HepG2 (cell line): ENCODE data around the gene FOXE3. TPM values are rescaled to one million over a fixed set of nuclear protein-coding genes. Genes with fewer than 3 reads are reported as not detected.

ENCODE experiments used
- ATAC-seq: fragments of 200-7000 bp; cut with Tn5 transposase; 3 replicates; pipeline ENCODE4 v1.9.1; 2020; ENCODE audit warnings: mild to moderate bottlenecking, moderate library complexity
- BruUV-seq: library from RNA; stranded (reverse); fragments of 400-500 nt; replicated peaks from 2 replicates; lab custom pipeline; 2021; lab: Mats Ljungman, UMichigan
- CTCF ChIA-PET: fragments of 300-600 bp; formaldehyde crosslinking; extraction: SDS; loops from one replicate; lab custom pipeline; 2021; ENCODE audit warnings: low total read pairs, inconsistent platforms, low intra/inter-chr PET ratio; lab: Yijun Ruan, JAX
- POLR2A ChIA-PET: fragments of 350-600 bp; sonication (Branson Sonifier 250); formaldehyde crosslinking; loops from one replicate; lab custom pipeline; 2020; ENCODE audit warnings: antibody characterized with exemption, inconsistent platforms; lab: Yijun Ruan, JAX
- DNase-seq: peaks from one replicate; pipeline ENCODE4 v3.0.0-alpha.2; 2015; ENCODE audit warnings: low spot score
- FAIRE-seq: peaks from 3 replicates; lab custom pipeline; 2011; peaks lifted over from hg19 to GRCh38; lab: Jason Lieb, UNC
- H2AFZ ChIP-seq: one replicate; pipeline ENCODE4 v1.6.1; 2011; ENCODE audit warnings: low read length, inconsistent platforms
- H3K27ac ChIP-seq: fragments of 300-600 bp; 3 replicates; pipeline ENCODE4 v1.8.0; 2011; ENCODE audit warnings: mixed run types, mild to moderate bottlenecking, mixed read lengths, low read length, inconsistent platforms; ENCODE audit not compliant: insufficient read depth; ENCODE audit errors: extremely low read length
- H3K27me3 ChIP-seq, 2 experiments: fragments of 200-600 bp in 1 of 2; 2 replicates in 1 of 2; 3 replicates in 1 of 2; pipeline versions ENCODE4 v1.6.0 to v1.8.0; 2011; ENCODE audit warnings: low read length in 2 of 2, mild to moderate bottlenecking in 2 of 2, moderate library complexity in 2 of 2, inconsistent platforms in 1 of 2; ENCODE audit not compliant: insufficient read depth in 2 of 2, control insufficient read depth in 1 of 2
- H3K36me3 ChIP-seq, 2 experiments: fragments of 200-600 bp in 1 of 2; replicated peaks in 1 of 2; 2 replicates in 1 of 2; 3 replicates in 1 of 2; pipeline versions ENCODE4 v1.5.1 to v1.8.0; 2011; ENCODE audit warnings: low read length in 2 of 2, inconsistent platforms in 1 of 2; ENCODE audit not compliant: insufficient read depth in 2 of 2, control insufficient read depth in 1 of 2
- H3K4me1 ChIP-seq: 2 replicates; pipeline ENCODE4 v1.5.1; 2012; ENCODE audit warnings: low read length, inconsistent platforms; ENCODE audit not compliant: insufficient read depth
- H3K4me2 ChIP-seq: 2 replicates; pipeline ENCODE4 v1.6.0; 2011; ENCODE audit warnings: low read depth, low read length, inconsistent platforms
- H3K4me3 ChIP-seq, 3 experiments: fragments of 200-600 bp in 1 of 3; sonication (generic), shearing (Covaris generic) in 1 of 3; replicated peaks in 1 of 3; 2 replicates each; pipeline ENCODE4 v1.5.1; 2011 to 2016; ENCODE audit warnings: low read length in 3 of 3, inconsistent platforms in 2 of 3, low read depth in 2 of 3, mild to moderate bottlenecking in 2 of 3, control low read depth in 1 of 3, mixed read lengths in 1 of 3; ENCODE audit not compliant: insufficient read depth in 1 of 3
- H3K79me2 ChIP-seq: one replicate; pipeline ENCODE4 v1.6.1; 2011; ENCODE audit warnings: low read length, inconsistent platforms; ENCODE audit not compliant: insufficient read depth
- H3K9ac ChIP-seq: 2 replicates; pipeline ENCODE4 v1.6.0; 2011; ENCODE audit warnings: mild to moderate bottlenecking, low read depth, low read length, inconsistent platforms; ENCODE audit not compliant: insufficient read depth
- H3K9me3 ChIP-seq: 2 replicates; pipeline ENCODE4 v1.5.1; 2012; ENCODE audit warnings: mild to moderate bottlenecking, low read length
- H4K20me1 ChIP-seq: 2 replicates; pipeline ENCODE4 v1.6.0; 2011; ENCODE audit warnings: inconsistent platforms, mild to moderate bottlenecking, low read length, moderate library complexity; ENCODE audit not compliant: insufficient read depth
- HNRNPLL ChIP-seq: fragments of 200-400 bp; formaldehyde crosslinking; IDR thresholded peaks from 2 replicates; pipeline ENCODE4 v1.6.1; 2017; ENCODE audit warnings: mild to moderate bottlenecking, low read depth, low read length; ENCODE audit not compliant: poor library complexity, severe bottlenecking
- SMAD3 ChIP-seq: sonication (generic); formaldehyde crosslinking; IDR thresholded peaks from 2 replicates; pipeline ENCODE4 v1.4.0; 2020; ENCODE audit warnings: missing genetic modification reagents
- SMC3 ChIP-seq: IDR thresholded peaks from 2 replicates; pipeline ENCODE4 v1.6.1; 2011; ENCODE audit warnings: low read length, improper control_type of control experiment
- ZNF720 ChIP-seq: sonication (generic); formaldehyde crosslinking; IDR thresholded peaks from 2 replicates; pipeline ENCODE4 v1.4.0; 2020; ENCODE audit warnings: missing genetic modification reagents
- WGBS: methylation state at CpG from one replicate; pipeline ENCODE4 v1.1.6; 2017; ENCODE audit warnings: low lambda C conversion rate; 5-methylcytosine and 5-hydroxymethylcytosine counted together
- in situ Hi-C: cut with HindIII; loops from 2 replicates; pipeline ENCODE4 v1.10.0; 2017; ENCODE audit warnings: low pct_unique_long_range_greater_than_20kb; ENCODE audit not compliant: extremely low pct_ligation_motif_present
- intact Hi-C: fragments of 100-400 bp; cut with micrococcal nuclease; formaldehyde crosslinking; loops from one replicate; pipeline ENCODE4 v1.10.0; 2022; ENCODE audit not compliant: unreplicated experiment
- polyA plus RNA-seq, 8 experiments: library from polyadenylated mRNA; depleted of rRNA in 3 of 8; stranded (reverse) in 7 of 8; unstranded in 1 of 8; fragments of >200 nt; fragmentation: Illumina TruSeq in 4 of 8; extraction: Trizol in 4 of 8; gene quantifications; 2 replicates each; pipeline versions ENCODE4 v1.2.1 to v1.2.3, GENCODE V29; 2011 to 2016; ENCODE audit warnings: low read depth in 4 of 8, missing spikeins in 1 of 8, mixed read lengths in 1 of 8; ENCODE audit not compliant: insufficient read depth in 1 of 8
- total RNA-seq, 5 experiments: library from RNA; depleted of rRNA; stranded (reverse); fragments of >200 nt; fragmentation: Illumina TruSeq; extraction: Trizol; gene quantifications; 2 replicates each; pipeline ENCODE4 v1.2.3, GENCODE V29; 2016; ENCODE audit warnings: low read depth in 1 of 5
- TF ChIP-seq, protein P1 (sequence below): sonication (generic); formaldehyde crosslinking; IDR thresholded peaks from 2 replicates; pipeline ENCODE4 v1.8.0; 2022; ENCODE audit warnings: mild to moderate bottlenecking, missing genetic modification reagents, borderline replicate concordance
- TF ChIP-seq, protein P2 (sequence below): IDR thresholded peaks from 2 replicates; pipeline ENCODE4 v1.4.0; 2020; ENCODE audit warnings: mild to moderate bottlenecking, missing genetic modification reagents
- TF ChIP-seq, protein P3 (sequence below): sonication (generic); IDR thresholded peaks from 2 replicates; pipeline ENCODE4 v1.6.1; 2016; ENCODE audit warnings: low read depth, borderline replicate concordance
- TF ChIP-seq, protein P4 (sequence below): sonication (generic); formaldehyde crosslinking; IDR thresholded peaks from 2 replicates; pipeline ENCODE4 v1.5.1; 2020; ENCODE audit warnings: mild to moderate bottlenecking, missing genetic modification reagents, moderate library complexity
- TF ChIP-seq, protein P5 (sequence below): sonication (generic); formaldehyde crosslinking; IDR thresholded peaks from 2 replicates; pipeline ENCODE4 v1.5.1; 2020; ENCODE audit warnings: mild to moderate bottlenecking, missing genetic modification reagents, borderline replicate concordance

Gene FOXE3
- total and polyA plus RNA-seq, 2 of the 13 experiments (the other 11 are each of a cell fraction or from before 2014, with no cell fraction given): not detected

DNA sequence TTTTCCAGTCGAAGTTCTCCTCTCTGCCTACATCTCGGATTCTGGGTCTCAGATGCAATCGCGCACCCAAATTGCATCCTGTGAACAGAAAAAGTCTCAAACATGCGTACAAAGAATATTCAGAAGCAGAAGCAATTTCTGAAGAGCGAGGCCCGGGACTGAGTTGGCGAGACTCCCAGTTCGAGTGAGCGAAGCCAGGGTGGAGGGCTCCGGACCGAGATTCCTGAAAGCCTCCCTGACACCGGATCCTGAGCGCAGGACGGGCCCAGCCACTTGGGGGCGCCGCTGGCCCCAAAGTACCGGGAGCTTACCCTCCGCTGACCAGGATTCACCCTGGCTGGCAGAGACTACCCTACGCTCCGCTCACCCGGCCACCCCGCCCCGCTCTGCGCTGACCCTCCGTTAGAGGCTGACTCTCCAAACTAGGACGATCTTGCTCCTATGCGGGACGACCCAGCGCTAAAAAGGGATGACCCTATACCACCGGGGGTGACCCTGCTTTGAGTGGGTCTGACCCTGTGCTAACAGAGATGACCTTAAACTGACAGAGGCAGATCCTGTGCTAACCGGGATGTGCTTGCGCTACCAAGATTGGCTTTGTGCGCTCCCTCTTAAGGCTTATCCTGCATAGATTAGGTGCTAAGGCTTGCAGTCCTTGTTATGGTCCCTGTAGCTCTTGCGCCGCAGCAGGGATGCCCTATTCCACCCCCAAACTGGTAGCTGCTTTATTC is 33.9 kb downstream of the FOXE3 start:
- DNase-seq (peak; percentile 25), FAIRE-seq (no peak), ATAC-seq (peak; percentile 94)
- WGBS: 29% methylated on average over 16 of the region's 36 CpGs
- Histone ChIP-seq H3K79me2 (no peaks in the 10 kb centered on the region), H2AFZ (no peak overlapping the region), H3K4me3 (no peak overlapping the region), H3K4me2 (no peak overlapping the region), H3K4me1 (no peaks in the 10 kb centered on the region), H3K9ac (no peak overlapping the region), H3K27ac (no peak overlapping the region), H3K9me3 (no peaks in the 10 kb centered on the region), H3K27me3 (peaks cover 10 to 78% of the 10 kb centered on the region in 2 experiments; a peak in 4 of 5 replicates), H4K20me1 (peaks cover 4% of the 10 kb centered on the region; the same call in 1 of the 2 replicates), H3K36me3 (no peaks in the 10 kb centered on the region)
- BruUV-seq: no TSS peak
- POLR2A ChIA-PET: no interaction called here
- intact Hi-C loops: loop anchor here (1.0 to 5.0 kb wide), 2 partner anchors 260 to 277 kb away; no protein-coding TSS in a partner anchor
- in situ Hi-C loops: loop anchor here (5.0 kb wide), 1 partner anchor 262 kb away; no protein-coding TSS in a partner anchor
- CTCF ChIA-PET: interaction anchor here (1.2 kb wide), 1 partner anchor 261 kb away, joined by 5 read pairs; no protein-coding TSS in a partner anchor
- TF ChIP-seq, protein P1, sequence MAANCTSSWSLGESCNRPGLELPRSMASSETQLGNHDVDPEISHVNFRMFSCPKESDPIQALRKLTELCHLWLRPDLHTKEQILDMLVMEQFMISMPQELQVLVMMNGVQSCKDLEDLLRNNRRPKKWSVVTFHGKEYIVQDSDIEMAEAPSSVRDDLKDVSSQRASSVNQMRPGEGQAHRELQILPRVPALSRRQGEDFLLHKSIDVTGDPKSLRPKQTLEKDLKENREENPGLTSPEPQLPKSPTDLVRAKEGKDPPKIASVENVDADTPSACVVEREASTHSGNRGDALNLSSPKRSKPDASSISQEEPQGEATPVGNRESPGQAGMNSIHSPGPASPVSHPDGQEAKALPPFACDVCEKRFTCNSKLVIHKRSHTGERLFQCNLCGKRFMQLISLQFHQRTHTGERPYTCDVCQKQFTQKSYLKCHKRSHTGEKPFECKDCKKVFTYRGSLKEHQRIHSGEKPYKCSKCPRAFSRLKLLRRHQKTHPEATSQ (CRISPR knock-in tag): 0 out of 2 replicates have a peak, but pooled peaks have one; percentile 30
- TF ChIP-seq, protein P2, sequence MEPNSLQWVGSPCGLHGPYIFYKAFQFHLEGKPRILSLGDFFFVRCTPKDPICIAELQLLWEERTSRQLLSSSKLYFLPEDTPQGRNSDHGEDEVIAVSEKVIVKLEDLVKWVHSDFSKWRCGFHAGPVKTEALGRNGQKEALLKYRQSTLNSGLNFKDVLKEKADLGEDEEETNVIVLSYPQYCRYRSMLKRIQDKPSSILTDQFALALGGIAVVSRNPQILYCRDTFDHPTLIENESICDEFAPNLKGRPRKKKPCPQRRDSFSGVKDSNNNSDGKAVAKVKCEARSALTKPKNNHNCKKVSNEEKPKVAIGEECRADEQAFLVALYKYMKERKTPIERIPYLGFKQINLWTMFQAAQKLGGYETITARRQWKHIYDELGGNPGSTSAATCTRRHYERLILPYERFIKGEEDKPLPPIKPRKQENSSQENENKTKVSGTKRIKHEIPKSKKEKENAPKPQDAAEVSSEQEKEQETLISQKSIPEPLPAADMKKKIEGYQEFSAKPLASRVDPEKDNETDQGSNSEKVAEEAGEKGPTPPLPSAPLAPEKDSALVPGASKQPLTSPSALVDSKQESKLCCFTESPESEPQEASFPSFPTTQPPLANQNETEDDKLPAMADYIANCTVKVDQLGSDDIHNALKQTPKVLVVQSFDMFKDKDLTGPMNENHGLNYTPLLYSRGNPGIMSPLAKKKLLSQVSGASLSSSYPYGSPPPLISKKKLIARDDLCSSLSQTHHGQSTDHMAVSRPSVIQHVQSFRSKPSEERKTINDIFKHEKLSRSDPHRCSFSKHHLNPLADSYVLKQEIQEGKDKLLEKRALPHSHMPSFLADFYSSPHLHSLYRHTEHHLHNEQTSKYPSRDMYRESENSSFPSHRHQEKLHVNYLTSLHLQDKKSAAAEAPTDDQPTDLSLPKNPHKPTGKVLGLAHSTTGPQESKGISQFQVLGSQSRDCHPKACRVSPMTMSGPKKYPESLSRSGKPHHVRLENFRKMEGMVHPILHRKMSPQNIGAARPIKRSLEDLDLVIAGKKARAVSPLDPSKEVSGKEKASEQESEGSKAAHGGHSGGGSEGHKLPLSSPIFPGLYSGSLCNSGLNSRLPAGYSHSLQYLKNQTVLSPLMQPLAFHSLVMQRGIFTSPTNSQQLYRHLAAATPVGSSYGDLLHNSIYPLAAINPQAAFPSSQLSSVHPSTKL: no peak
- no peak for TF ChIP-seq SMAD3
- TF ChIP-seq, protein P3, sequence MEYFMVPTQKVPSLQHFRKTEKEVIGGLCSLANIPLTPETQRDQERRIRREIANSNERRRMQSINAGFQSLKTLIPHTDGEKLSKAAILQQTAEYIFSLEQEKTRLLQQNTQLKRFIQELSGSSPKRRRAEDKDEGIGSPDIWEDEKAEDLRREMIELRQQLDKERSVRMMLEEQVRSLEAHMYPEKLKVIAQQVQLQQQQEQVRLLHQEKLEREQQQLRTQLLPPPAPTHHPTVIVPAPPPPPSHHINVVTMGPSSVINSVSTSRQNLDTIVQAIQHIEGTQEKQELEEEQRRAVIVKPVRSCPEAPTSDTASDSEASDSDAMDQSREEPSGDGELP: no peak
- TF ChIP-seq, protein P4, sequence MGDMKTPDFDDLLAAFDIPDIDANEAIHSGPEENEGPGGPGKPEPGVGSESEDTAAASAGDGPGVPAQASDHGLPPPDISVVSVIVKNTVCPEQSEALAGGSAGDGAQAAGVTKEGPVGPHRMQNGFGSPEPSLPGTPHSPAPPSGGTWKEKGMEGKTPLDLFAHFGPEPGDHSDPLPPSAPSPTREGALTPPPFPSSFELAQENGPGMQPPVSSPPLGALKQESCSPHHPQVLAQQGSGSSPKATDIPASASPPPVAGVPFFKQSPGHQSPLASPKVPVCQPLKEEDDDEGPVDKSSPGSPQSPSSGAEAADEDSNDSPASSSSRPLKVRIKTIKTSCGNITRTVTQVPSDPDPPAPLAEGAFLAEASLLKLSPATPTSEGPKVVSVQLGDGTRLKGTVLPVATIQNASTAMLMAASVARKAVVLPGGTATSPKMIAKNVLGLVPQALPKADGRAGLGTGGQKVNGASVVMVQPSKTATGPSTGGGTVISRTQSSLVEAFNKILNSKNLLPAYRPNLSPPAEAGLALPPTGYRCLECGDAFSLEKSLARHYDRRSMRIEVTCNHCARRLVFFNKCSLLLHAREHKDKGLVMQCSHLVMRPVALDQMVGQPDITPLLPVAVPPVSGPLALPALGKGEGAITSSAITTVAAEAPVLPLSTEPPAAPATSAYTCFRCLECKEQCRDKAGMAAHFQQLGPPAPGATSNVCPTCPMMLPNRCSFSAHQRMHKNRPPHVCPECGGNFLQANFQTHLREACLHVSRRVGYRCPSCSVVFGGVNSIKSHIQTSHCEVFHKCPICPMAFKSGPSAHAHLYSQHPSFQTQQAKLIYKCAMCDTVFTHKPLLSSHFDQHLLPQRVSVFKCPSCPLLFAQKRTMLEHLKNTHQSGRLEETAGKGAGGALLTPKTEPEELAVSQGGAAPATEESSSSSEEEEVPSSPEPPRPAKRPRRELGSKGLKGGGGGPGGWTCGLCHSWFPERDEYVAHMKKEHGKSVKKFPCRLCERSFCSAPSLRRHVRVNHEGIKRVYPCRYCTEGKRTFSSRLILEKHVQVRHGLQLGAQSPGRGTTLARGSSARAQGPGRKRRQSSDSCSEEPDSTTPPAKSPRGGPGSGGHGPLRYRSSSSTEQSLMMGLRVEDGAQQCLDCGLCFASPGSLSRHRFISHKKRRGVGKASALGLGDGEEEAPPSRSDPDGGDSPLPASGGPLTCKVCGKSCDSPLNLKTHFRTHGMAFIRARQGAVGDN (CRISPR knock-in tag): peak; percentile 31; the same call in 1 of the 2 replicates
- 0 out of 2 replicates have a peak, but pooled peaks have one; percentile 15 for TF ChIP-seq SMC3
- no peak for TF ChIP-seq HNRNPLL
- TF ChIP-seq, protein P5, sequence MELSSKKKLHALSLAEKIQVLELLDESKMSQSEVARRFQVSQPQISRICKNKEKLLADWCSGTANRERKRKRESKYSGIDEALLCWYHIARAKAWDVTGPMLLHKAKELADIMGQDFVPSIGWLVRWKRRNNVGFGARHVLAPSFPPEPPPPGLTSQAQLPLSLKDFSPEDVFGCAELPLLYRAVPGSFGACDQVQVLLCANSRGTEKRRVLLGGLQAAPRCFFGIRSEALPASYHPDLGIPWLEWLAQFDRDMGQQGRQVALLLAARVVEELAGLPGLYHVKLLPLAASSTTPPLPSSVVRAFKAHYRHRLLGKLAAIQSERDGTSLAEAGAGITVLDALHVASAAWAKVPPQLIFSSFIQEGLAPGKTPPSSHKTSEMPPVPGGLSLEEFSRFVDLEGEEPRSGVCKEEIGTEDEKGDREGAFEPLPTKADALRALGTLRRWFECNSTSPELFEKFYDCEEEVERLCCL (CRISPR knock-in tag): no peak
- no peak for TF ChIP-seq ZNF720 (CRISPR knock-in tag)
